Common myeloid progenitor, CD34-positive (primary cell): Measurements from ENCODE around the gene MAP4K1.

Experiments
- CTCF ChIA-PET: fragments of 350-600 bp; sonication (Branson Sonifier 250); formaldehyde crosslinking; loops from one replicate; lab custom pipeline; 2021; ENCODE audit warnings: antibody characterized with exemption; lab: Charles Lee
- POLR2A ChIA-PET: fragments of 350-600 bp; sonication (Branson Sonifier 250); formaldehyde crosslinking; loops from one replicate; lab custom pipeline; 2021; ENCODE audit warnings: antibody characterized with exemption; lab: Charles Lee
- DNase-seq, 3 donors: peaks; one replicate each; pipeline versions ENCODE4 v3.0.0 to v3.0.0-alpha.2; 2013
- H3K27ac ChIP-seq, 2 experiments: 1 replicate in 1 of 2; 2 replicates in 1 of 2; pipeline ENCODE4 v1.7.0; 2013; ENCODE audit warnings: inconsistent platforms in 2 of 2, low read length in 2 of 2, mild to moderate bottlenecking in 2 of 2, low read depth in 1 of 2, moderate library complexity in 1 of 2; ENCODE audit not compliant: severe bottlenecking in 2 of 2, insufficient read depth in 1 of 2, poor library complexity in 1 of 2
- H3K27me3 ChIP-seq, 5 experiments: replicated peaks in 2 of 5; 1 replicate in 3 of 5; 2 replicates in 2 of 5; pipeline versions ENCODE4 v1.6.1 to v1.7.0; 2013; ENCODE audit warnings: low read length in 4 of 5, mild to moderate bottlenecking in 2 of 5, moderate library complexity in 2 of 5, inconsistent platforms in 1 of 5; ENCODE audit not compliant: insufficient read depth in 5 of 5, control insufficient read depth in 4 of 5
- H3K36me3 ChIP-seq, 4 experiments: 1 replicate in 2 of 4; 2 replicates in 2 of 4; pipeline versions ENCODE4 v1.6.1 to v1.7.0; 2013; ENCODE audit warnings: low read length in 3 of 4, control low read depth in 1 of 4, mild to moderate bottlenecking in 1 of 4; ENCODE audit not compliant: control insufficient read depth in 4 of 4, insufficient read depth in 4 of 4
- H3K4me1 ChIP-seq, 4 experiments: 1 replicate in 3 of 4; 2 replicates in 1 of 4; pipeline versions ENCODE4 v1.6.1 to v1.7.1; 2013; ENCODE audit warnings: low read length in 3 of 4, mild to moderate bottlenecking in 3 of 4, control low read depth in 1 of 4, inconsistent platforms in 1 of 4, moderate library complexity in 1 of 4; ENCODE audit not compliant: control insufficient read depth in 4 of 4, insufficient read depth in 4 of 4; ENCODE audit errors: control extremely low read depth in 1 of 4
- H3K4me3 ChIP-seq, 7 experiments: 1 replicate in 4 of 7; 2 replicates in 3 of 7; pipeline versions ENCODE4 v1.5.1 to v1.7.0; 2013; ENCODE audit warnings: mild to moderate bottlenecking in 7 of 7, low read length in 6 of 7, moderate library complexity in 6 of 7, inconsistent platforms in 2 of 7, low read depth in 2 of 7, control low read depth in 1 of 7; ENCODE audit not compliant: insufficient read depth in 4 of 7, control insufficient read depth in 1 of 7; ENCODE audit errors: extremely low read depth in 1 of 7
- H3K9me3 ChIP-seq, 5 experiments: 1 replicate in 4 of 5; 2 replicates in 1 of 5; pipeline versions ENCODE4 v1.6.1 to v1.7.1; 2013; ENCODE audit warnings: low read length in 4 of 5, mild to moderate bottlenecking in 2 of 5, inconsistent platforms in 1 of 5, low read depth in 1 of 5, moderate library complexity in 1 of 5; ENCODE audit not compliant: control insufficient read depth in 4 of 5, insufficient read depth in 2 of 5; ENCODE audit errors: control extremely low read depth in 1 of 5
- WGBS: methylation state at CpG from one replicate; pipeline ENCODE4 v1.1.5; 2013; ENCODE audit not compliant: insufficient coverage; 5-methylcytosine and 5-hydroxymethylcytosine counted together

Gene MAP4K1

DNA sequence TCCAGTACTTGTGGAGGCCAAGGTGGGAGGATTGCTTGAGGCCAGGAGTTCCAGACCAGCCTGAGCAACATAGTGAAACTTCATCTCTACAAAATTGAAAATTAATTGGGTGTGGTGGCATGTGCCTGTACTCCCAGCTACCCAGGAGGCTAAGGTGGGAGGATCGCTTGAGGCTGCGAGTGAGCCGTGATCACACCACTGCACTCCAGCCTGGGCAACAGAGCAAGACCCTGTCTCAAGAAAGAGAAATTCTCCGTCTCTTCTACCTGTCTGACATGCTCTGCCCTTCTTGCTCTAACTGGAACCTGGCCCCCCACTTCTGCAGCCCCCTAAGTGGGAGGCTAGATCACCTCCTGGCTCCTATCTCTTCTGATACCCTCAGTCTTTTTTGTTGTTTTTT is 8.6 kb upstream of the MAP4K1 start:
- CTCF ChIA-PET, result interaction anchor here (0.8 kb wide), 1 partner anchor 9 kb away, joined by 4 read pairs; no protein-coding TSS in a partner anchor
- H3K4me3 ChIP-seq, result no peak overlapping the region

DNA sequence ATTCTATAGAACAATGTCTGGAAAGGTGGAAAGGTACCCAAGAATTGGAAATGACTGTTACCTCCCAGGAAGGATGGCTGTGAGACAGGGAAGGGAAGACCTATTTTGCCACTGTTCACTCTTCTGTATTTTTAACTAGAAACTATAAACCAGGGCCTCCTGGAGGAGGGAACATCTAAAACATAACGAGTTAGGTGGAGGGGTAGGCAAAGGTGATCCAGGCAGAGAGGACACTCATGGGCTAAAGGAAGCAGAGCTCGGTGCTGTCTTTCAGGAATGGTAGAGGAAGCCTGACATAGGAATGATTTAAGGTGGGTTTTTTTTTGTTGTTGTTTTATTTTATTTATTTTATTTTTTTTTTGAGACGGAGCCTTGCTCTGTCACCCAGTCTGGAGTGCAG is 7.1 kb upstream of the MAP4K1 start:
- H3K9me3 ChIP-seq, result no peaks in the 10 kb centered on the region
- DNase-seq, result no peak
- 97% methylated on average over 3 of the region's 3 CpGs for WGBS
- peaks cover 7 to 83% (median 59%) of the 10 kb centered on the region in 4 experiments for H3K36me3 ChIP-seq
- no peak overlapping the region for H3K27ac ChIP-seq
- H3K4me1 ChIP-seq, result peaks cover 2 to 6% (median 4%) of the 10 kb centered on the region in 4 experiments
- CTCF ChIA-PET, result interaction anchor here (0.9 to 1.1 kb wide), 2 partner anchors 9 to 16 kb away, joined by 3 read pairs; no protein-coding TSS in a partner anchor
- no peaks in the 10 kb centered on the region for H3K27me3 ChIP-seq
- POLR2A ChIA-PET, result no interaction called here
- no peak overlapping the region for H3K4me3 ChIP-seq

More for the DNA sequence above, 8.6 kb upstream of the MAP4K1 start:
- Histone ChIP-seq H3K27me3 (no peaks in the 10 kb centered on the region), H3K27ac (no peak overlapping the region), H3K4me1 (no peaks in the 10 kb centered on the region), H3K36me3 (peaks cover 7 to 82% (median 52%) of the 10 kb centered on the region in 4 experiments), H3K9me3 (no peaks in the 10 kb centered on the region)
- POLR2A ChIA-PET, result no interaction called here
- 95% methylated on average over 4 of the region's 4 CpGs for WGBS
- no peak for DNase-seq

DNA sequence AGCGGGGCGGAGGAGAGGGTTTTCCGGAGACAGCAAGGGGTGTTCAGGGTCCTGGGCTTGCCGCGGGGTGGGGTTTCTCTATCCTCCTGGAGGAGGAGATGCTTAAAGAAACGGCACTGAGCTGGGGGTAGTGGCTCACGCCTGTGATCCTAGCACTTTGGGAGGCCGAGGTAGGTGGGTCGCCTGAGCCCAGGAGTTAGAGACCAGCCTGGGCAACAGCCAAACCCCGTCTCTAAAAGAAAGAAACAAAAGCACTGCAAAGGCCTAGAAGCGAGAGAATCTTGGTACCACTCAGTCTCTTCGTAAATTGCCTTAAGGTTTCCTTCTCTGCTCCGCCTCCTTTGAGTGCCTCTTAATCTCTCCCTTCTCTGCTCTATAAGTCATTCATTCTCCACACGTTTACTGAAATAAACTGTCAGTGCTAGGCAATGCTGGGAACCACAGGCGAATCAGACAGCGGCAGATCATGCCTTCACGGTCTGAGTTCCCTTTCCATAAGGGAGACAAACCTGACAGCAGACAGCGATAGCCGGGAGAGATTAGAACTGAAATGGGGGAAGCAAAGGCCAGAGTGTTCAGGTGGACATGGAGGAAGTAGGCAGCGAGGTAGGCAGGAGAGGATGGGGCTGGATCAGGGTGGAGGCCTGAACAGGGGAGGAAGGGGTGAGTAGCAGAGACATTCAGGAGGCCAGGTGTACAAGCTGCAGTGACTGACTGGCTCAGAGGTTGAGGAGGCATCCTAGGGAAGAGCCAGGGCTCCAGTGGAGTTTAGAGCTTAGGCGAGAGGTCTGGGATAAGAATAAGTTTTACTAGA is 1.8 kb upstream of the MAP4K1 start:
- Histone ChIP-seq H3K4me3 (peak overlapping the region; percentile 85 to 98 (median 96)), H3K9me3 (no peaks in the 10 kb centered on the region), H3K27me3 (no peaks in the 10 kb centered on the region), H3K4me1 (peaks cover 2 to 36% (median 25%) of the 10 kb centered on the region in 4 experiments), H3K27ac (peak overlapping the region; percentile 93 to 97), H3K36me3 (peaks cover 4 to 38% (median 27%) of the 10 kb centered on the region in 4 experiments)
- CTCF ChIA-PET, result interaction anchor here (0.8 to 6.6 kb wide), 6 partner anchors 8 to 217 kb away, joined by 3 to 31 read pairs (median 4); partner anchors contain the start of gene FAM98C
- 17% methylated on average over 19 of the region's 21 CpGs for WGBS
- POLR2A ChIA-PET, result no interaction called here
- no peak for DNase-seq

DNA sequence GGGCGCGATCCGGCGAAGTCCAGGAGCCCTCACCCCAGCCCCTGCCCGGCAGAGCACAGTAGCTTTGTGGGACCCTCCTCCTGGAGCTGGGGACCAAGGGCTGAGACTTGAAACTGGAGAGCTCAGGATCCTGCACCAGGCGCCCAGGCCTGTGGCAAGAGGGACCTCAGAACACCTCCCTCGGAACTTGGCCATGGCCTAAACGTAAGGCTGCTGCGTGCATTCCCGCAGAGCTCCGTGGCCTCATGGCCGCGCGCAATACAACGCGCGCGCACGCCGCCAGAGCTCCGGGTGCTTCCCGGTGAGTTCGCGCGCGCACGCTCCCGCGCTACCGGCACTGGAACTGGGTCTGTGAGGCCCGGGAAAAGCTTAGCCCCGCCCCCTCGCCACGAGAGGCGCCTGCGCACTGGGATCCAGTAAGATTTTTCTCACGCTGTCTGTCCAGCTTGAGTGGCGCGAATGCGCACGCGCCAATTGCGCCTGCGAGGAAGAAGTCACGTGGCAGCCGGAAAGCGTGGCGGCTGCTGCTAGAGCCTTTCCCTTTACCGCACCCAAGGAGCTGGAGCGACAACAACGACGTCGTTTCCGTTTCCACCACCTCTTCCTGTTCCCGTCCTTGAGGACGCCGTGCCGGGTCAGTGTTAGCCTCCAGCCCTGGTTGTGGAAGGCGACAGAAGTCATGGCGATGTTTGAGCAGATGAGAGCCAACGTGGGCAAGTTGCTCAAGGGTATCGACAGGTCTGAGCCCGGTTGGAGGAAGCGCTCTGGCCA is 1.0 kb upstream of the MAP4K1 start, which contains the start of gene EIF3K:
Gene EIF3K, plus strand, starts transcription at position 599 of the 771 bp plus-strand sequence. Its CDS starts 81 bp downstream, at position 680.
- CTCF ChIA-PET, result interaction anchor here (0.8 to 6.6 kb wide), 7 partner anchors 9 to 216 kb away, joined by 3 to 31 read pairs (median 3); partner anchors contain the start of gene FAM98C
- Histone ChIP-seq H3K4me3 (peak within 1 kb of the TSS; percentile 85 to 98 (median 96)), H3K27me3 (no peaks in the 10 kb centered on the region), H3K36me3 (peaks cover 2 to 35% (median 23%) of the 10 kb centered on the region in 4 experiments), H3K27ac (peak within 1 kb of the TSS; percentile 93 to 97), H3K9me3 (no peaks in the 10 kb centered on the region), H3K4me1 (peaks cover 2 to 36% (median 25%) of the 10 kb centered on the region in 4 experiments)
- POLR2A ChIA-PET, result interaction anchor here (0.6 kb wide), 1 partner anchor 89 kb away, joined by 3 read pairs; no protein-coding TSS in a partner anchor
- peak; percentile 98 to 99 (median 98) for DNase-seq
- WGBS, result 2% methylated on average over 58 of the region's 64 CpGs

DNA sequence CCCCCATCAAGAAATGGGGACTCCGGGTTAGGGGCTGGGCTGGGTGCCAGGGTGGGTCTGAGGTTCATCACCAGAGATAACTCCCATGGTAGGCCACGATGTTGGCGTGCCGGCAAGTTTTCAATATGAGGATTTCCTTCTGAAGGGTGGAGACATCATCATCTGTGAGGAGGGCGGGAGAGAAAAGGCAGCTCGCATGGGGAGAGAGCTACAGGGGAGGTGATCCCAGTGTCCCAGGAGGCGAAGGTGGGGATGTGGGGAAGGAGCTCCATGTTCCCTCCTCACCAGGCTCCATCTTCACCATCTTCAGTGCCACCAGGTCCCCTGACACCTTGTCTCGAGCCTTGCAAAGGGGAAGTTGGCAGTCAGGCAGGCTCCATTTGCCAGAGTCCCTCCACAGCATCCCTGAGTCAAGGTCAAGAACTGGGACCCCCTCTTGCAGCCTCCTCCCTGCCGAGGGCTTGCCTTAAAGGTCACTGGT is 430 bp downstream of the MAP4K1 start:
- WGBS, result 0% methylated on average over 5 of the region's 9 CpGs
- ChIA-PET POLR2A (no interaction called here), CTCF (interaction anchor here (1.2 to 6.6 kb wide), 3 partner anchors 12 to 74 kb away, joined by 3 to 31 read pairs (median 6); no protein-coding TSS in a partner anchor)
- peak overlapping the region; percentile 28 to 98 (median 96) for H3K4me3 ChIP-seq
- no peaks in the 10 kb centered on the region for H3K9me3 ChIP-seq
- no peaks in the 10 kb centered on the region for H3K27me3 ChIP-seq
- peaks cover 2 to 36% (median 25%) of the 10 kb centered on the region in 4 experiments for H3K4me1 ChIP-seq
- peak in 2 of 3 donors; percentile 48 to 58 for DNase-seq
- H3K27ac ChIP-seq, result peak overlapping the region in 1 of 2 experiments; percentile 40
- H3K36me3 ChIP-seq, result peaks cover 2 to 38% (median 26%) of the 10 kb centered on the region in 4 experiments

DNA sequence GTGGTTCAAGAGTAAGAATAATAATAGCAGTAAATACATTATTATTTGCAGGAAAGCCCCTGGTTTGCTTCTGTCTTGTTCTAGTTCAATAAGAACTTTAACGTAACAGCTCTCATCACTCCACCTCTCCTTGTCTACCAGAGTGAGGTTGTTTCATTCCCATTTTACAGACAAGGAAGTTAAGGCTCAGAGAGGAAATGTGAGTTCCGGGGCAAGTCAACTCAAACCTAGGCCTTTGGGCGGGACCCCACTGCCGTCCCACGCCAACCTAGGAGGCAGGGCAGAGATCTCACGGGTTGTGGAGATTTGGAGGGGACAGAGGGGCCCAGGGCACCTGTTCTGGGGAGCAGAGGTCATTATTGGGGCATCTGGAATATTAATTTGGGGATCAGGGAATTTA is 1.5 kb downstream of the MAP4K1 start:
- peaks cover 2 to 36% (median 25%) of the 10 kb centered on the region in 4 experiments for H3K4me1 ChIP-seq
- CTCF ChIA-PET, result interaction anchor here (6.6 kb wide), 1 partner anchor 19 kb away, joined by 31 read pairs; no protein-coding TSS in a partner anchor
- H3K27ac ChIP-seq, result no peak overlapping the region
- no peak for DNase-seq
- peaks cover 1 to 32% (median 17%) of the 10 kb centered on the region in 4 experiments for H3K36me3 ChIP-seq
- WGBS, result 98% methylated on average over 5 of the region's 6 CpGs
- POLR2A ChIA-PET, result no interaction called here
- H3K4me3 ChIP-seq, result no peak overlapping the region
- no peaks in the 10 kb centered on the region for H3K9me3 ChIP-seq
- H3K27me3 ChIP-seq, result no peaks in the 10 kb centered on the region
